Measurements from ENCODE around the gene TSPAN8. TPM values are rescaled to one million over a fixed set of nuclear protein-coding genes. Genes with fewer than 3 reads are reported as not detected.

The TSPAN8 gene
- total RNA-seq, 2 donors from 2014 or later = not detected

GRCh38 chr12:71085575-71085974, 72.2 kb downstream of the TSPAN8 start:
- Mint-ChIP-seq H3K4me3 (no peak overlapping the region), H3K27me3 (no peaks in the 10 kb centered on the region), H3K36me3 (ENCODE audit: low read depth) (no peaks in the 10 kb centered on the region), H3K4me1 (no peaks in the 10 kb centered on the region), H3K27ac (no peak overlapping the region)
- no peaks in the 10 kb centered on the region for H3K9me3 ChIP-seq (ENCODE audit: control insufficient read depth, low read length, poor library complexity, severe bottlenecking)
- ATAC-seq (no peak), DNase-seq (no peak)

GRCh38 chr12:71075743-71076142, 82.1 kb downstream of the TSPAN8 start:
- H3K4me3 Mint-ChIP-seq = no peak overlapping the region
- no peaks in the 10 kb centered on the region for H3K4me1 Mint-ChIP-seq
- ATAC-seq (no peak), DNase-seq (no peak)
- H3K36me3 Mint-ChIP-seq (ENCODE audit: low read depth) = no peaks in the 10 kb centered on the region
- H3K27ac Mint-ChIP-seq = no peak overlapping the region
- no peaks in the 10 kb centered on the region for H3K9me3 ChIP-seq (ENCODE audit: control insufficient read depth, low read length, poor library complexity, severe bottlenecking)
- no peaks in the 10 kb centered on the region for H3K27me3 Mint-ChIP-seq

Other genes starting within 250 kb of the TSPAN8 start
- not detected for gene PTPRR, start 237.3 kb downstream of the TSPAN8 start, total RNA-seq

All from T-helper 17 cell (primary cell).